A204.1 (cell line): ENCODE data around the gene DNAJB13.

Experiments used
- FAIRE-seq: peaks from 2 replicates; lab custom pipeline; 2012; peaks lifted over from hg19 to GRCh38; lab: Jason Lieb, UNC

DNAJB13 gene

GRCh38 chr11:74015919-74016684 lies 65.3 kb downstream of the DNAJB13 start:
- no peak for FAIRE-seq

GRCh38 chr11:74017631-74018030 lies 66.8 kb downstream of the DNAJB13 start:
- FAIRE-seq = no peak

- FAIRE-seq = no peak
Observed at GRCh38 chr11:74018331-74019005, 67.6 kb downstream of the DNAJB13 start.

DNA sequence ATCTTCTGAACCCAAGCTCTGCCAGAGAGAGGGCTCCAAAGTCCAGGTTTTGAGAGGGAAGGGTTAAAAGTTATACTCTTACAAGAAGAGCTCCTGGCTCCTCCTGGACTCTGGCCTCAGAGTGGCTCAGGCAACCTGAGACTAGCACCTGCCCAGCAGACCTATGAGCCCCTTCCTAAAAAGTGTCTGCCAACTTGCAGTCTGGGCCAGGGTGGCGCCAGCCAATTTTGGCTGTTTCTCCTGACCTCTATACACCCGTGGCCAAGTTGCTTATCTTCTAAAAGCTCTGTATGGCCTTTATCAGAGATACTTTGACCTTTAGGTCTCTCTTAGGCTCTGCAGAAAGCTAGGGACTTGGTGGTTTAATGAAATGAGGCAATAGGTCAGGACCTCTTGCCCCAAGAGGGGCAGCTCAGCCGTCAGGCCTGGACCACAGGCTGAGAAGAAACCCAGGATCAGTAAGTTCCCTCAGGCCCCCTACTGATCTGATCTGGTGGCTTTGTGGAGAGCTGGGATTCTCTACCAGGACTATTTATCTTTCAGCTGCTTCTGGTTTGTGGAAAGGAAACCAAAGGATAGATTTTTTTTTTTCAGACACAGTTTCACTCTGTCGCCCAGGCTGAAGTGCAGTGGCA lies 68.4 kb downstream of the DNAJB13 start:
- no peak for FAIRE-seq

DNA sequence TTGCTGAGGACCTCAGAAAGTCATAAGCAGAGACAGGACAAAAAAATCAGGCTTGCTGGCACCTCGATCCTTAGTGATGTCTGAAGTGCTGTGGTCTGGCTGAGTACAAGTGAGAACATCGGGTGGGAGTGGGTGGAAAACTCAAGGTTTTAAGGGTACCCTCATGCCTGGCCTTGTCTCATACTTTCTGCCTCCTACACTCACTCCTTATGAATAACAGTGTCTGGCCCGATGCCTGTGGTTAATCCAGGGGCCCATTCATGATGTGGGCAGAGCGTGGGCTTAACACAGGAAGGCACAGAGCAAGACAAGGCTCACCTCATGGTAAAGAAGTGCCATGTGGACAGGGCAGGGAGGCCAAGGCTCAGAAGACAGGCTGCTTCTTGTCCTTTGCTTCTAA lies 69.0 kb downstream of the DNAJB13 start:
- FAIRE-seq = no peak
